Measurements from ENCODE around the gene VCL. TPM values are rescaled to one million over a fixed set of nuclear protein-coding genes. Genes with fewer than 3 reads are reported as not detected.

VCL gene
- total and polyA plus RNA-seq, 2 of the 8 experiments (the other 6 are each of a cell fraction or from before 2014, with no cell fraction given): 119 to 377 TPM

DNA sequence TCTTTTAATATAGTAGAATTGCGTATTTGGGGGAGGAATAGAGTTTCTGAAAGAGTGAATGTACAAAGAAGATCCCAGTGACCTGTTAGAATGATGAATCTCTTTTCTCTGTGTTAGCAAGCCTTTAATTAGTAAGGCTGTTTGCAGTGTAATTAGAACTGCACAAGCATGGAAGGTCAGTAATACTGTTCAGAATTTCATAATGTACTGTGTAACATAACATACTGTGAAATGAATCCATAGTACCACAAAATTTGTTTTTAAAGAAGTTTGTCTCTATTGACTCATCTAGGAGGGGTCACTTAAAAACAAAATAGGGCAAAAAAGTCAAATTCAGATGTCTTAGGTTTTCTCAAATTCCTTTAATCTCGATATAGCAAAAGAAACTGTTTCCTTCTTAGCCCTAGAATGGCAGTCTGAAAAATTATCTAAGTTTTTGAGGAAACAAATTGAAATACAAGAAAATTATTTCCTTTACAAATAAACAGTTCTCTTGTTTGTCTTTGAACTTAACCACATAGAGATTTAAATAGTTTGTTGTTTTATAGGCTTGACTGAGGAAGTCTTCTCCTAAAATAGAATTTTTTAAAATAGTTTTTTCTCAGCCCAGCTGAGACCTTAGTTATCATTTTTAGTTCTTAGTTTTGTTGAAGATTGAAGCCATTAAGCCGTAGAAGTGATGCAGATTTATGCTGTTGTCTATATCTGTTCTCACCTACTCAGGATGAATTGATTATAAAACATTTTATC is 165.6 kb downstream of the VCL start (continued):
- TF ChIP-seq POU5F1 (IDR thresholded peaks at IDR 0.05; ENCODE audit: low read depth, low read length) (no peak), SUZ12 (IDR thresholded peaks at IDR 0.05; ENCODE audit: low read length) (no peak), SIX5 (IDR thresholded peaks at IDR 0.05; ENCODE audit: low read depth, low read length) (no peak), KDM1A (IDR thresholded peaks at IDR 0.05; ENCODE audit: borderline replicate concordance, low read length) (no peak), SP4 (IDR thresholded peaks at IDR 0.05; ENCODE audit: low read length) (no peak)

Data from H1 (cell line).